HG02884 (cell line): ENCODE results near the gene ADCY6.

Experiments used
- ATAC-seq: cut with Tn5 transposase; IDR thresholded peaks from one replicate; pipeline ENCODE4 v1.9.1; 2021; ENCODE audit warnings: mild to moderate bottlenecking, moderate library complexity; ENCODE audit not compliant: unreplicated experiment

Gene ADCY6

DNA sequence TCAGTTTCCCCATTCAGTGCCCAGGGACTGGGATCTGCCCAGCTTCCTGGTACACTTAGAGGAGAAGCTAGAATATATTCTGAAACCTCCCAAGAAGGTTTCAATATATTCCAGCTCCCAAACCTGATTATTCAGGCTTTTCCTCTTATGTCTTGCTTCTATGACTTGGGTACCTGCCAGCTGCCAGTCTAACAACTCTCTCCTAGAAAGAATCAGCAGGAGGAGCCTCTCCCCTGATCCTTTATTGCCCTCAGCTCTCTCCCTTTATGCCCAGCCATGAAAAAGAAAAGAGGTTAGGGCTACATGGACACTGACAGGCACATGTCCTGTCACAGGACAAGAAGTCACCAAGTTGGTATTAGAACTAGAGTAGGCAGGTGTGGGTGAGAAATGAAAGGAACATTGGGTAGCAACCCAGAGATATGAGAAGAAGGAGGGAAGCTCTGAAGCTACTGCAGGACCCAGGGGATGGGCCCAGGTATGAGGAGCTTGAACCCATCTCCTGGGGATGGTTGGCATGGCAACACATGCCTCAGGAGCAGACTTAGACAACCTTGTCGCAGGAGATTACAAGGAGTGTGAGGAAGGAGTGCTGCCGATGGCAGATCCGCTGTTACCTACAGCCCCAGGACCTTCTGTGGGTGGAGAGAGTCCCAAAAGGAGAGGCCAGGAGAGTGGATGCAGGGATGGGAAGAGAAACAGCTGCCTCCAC lies 27.4 kb upstream of the ADCY6 start:
- no peak for ATAC-seq

- ATAC-seq: peak; percentile 31
Observed at GRCh38 chr12:48815126-48816110, 26.5 kb upstream of the ADCY6 start.

DNA sequence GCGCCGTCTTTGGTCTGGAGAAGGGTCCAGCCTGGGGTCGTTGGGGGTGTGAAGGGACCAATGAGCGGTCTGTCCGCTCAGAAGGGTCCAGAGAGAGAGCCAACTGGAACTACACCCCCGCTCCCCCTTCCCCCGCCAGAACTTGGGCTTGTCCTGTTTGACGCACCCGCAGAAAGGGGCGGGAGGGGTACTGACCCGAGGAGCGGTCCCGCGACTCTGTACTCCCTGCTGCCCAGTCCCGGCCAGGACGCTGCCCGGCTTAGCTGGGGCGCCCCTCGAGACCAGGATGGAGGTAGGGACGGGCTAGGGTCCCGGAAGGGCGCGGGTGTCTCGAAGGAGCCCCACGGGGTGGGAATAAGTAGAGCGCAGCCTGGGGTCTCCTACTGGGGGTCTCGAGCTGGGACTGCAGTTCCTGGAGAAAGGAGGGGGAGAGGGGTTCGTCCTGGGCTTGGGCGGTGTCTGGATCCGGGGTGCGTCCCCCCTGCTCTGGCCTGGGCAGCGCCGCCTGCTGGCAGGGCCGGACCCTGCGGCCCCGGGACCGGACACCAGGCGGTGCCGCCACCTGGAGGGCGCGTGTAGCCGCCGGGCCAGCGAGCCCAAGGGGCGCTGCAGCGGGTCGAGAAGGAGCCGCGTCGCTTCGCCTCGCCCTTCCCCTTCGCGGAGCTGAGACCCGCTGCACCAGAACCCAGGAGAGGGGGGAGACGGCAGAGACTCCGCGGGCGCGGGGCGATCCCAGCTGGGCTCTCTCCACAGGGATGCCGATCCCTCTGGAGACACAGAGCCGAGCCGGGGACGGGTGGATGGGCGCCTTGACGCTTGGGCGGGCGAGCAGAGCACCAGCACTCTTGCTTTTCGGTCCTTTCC lies 25.6 kb upstream of the ADCY6 start:
- ATAC-seq: peak; percentile 71

DNA sequence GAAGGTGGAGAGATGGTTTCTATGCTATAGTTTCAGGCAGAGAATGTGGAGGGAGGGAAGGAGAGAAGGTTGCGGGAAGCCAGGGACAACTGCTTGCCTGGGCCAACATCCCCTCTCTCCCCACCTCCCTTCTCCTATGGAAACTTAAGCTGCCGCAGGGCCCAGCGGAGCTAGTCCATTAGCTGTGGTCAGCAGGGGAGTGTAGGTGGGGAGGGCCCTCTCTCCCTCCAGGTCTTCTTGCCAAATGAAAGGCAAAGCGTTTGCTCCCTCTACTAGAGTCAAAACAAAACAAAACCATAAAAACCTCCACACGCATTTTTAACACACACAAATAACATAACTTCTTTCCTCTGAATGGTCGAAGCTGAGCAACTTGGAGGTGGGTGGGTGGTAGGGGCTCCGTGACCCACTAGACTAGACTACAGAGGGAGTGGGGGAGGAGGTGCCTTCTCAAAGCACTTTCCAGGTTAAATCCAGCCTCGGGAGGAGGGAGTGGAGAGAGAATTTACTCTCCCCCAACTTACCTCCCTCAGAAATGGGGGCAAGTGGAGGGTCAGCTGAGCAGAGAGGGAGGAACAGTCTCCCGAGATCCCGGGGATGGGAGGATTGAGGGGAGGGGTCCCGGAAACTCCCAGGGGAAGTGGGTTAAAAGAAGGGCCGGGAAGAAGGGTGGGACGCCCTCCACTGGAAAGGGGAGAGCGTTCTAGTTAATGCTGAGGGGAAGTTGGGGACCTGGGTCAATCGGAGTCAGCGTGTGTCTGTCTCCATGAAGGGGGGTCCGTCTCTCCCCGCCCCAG lies 24.8 kb upstream of the ADCY6 start:
- no peak for ATAC-seq

DNA sequence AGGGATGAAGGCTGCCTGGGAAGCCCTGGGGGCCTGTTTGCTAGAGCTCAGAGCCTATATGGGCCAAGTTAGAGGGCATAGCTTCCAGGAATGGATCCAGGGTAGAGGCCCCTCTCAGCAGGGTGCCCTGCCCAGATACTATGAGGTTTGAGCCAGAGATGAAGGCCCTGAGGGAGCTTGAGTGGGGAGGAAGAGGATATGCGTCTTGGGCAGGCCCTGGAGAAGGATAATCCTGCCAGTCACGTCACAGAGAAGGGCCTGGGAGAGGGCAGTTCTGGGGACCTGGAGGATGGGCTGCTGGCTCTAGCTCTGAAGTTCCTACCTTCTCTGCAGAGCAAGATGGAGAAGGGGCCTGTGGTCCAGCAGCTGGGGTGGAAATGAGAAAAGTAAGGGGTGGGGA lies 23.5 kb upstream of the ADCY6 start:
- ATAC-seq: no peak

- ATAC-seq: no peak
Observed at GRCh38 chr12:48811437-48812090, 22.7 kb upstream of the ADCY6 start.

- ATAC-seq: no peak
Observed at GRCh38 chr12:48810903-48811431, 22.1 kb upstream of the ADCY6 start.

GRCh38 chr12:48807981-48808380 lies 19.1 kb upstream of the ADCY6 start:
- no peak for ATAC-seq

GRCh38 chr12:48803675-48804074 lies 14.8 kb upstream of the ADCY6 start:
- ATAC-seq: no peak

GRCh38 chr12:48800971-48801370 lies 12.1 kb upstream of the ADCY6 start:
- ATAC-seq: no peak

DNA sequence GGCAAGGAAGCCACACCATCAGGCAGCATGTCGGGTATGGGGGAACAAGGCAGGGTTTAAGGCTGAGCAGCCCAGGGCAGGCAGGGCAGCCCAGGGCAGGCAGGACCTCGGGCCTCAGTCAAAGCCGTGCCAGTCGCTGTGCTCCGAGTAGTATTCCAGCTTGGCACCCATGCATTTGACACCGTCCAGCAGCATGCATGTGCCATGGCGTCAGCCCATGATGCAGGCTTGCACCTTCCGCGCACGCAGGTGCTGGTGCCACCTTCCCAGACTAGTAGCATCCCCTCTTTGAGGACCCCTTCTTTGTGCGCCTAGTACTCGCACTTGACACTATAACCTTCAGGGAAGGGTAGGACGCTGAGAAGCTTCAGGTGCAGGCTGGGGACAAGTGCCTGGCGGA lies 11.6 kb upstream of the ADCY6 start:
- no peak for ATAC-seq

DNA sequence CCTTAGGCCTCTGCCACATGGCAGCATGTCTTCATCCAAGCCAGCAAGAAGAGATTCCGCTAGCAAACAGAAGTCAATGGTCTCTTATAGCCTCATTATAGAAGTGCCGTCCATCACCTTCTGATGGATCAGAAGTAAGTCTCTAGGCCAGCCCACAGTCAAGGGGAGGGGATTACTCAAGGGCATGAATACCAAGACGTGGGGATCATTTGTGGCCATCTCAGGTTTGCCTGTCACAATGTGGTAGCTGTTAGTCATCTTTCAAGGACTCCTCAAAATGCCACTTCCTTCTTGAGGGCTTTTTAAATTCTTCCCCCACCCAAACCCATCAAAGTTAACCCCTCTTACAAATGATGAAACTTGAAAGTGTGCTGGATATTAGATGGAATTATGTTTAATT lies 8.1 kb upstream of the ADCY6 start:
- no peak for ATAC-seq

- no peak for ATAC-seq
Observed at GRCh38 chr12:48795550-48796455, 6.9 kb upstream of the ADCY6 start.

GRCh38 chr12:48794870-48795269 lies 6.0 kb upstream of the ADCY6 start:
- ATAC-seq: no peak

- no peak for ATAC-seq
Observed at GRCh38 chr12:48793696-48794095, 4.8 kb upstream of the ADCY6 start.

GRCh38 chr12:48789858-48790326 lies 1.0 kb upstream of the ADCY6 start:
- ATAC-seq: no peak

GRCh38 chr12:48788524-48788853 lies 400 bp downstream of the ADCY6 start:
- ATAC-seq: no peak

GRCh38 chr12:48787791-48788523 lies 932 bp downstream of the ADCY6 start:
- ATAC-seq: no peak
